ENCODE results near the gene MLH1.
A peak's percentile ranks its signal among the peaks of the same experiment; 100 is the strongest.

Gene MLH1

GRCh38 chr3:36981006-36981405 is 12.3 kb upstream of the MLH1 start:
- DNase-seq (ENCODE audit: low spot score) = no peak

GRCh38 chr3:36988356-36988755 is 5.0 kb upstream of the MLH1 start:
- DNase-seq (ENCODE audit: low spot score) = no peak

- DNase-seq (ENCODE audit: low spot score) = no peak
Observed at GRCh38 chr3:36989005-36989404, 4.3 kb upstream of the MLH1 start.

- DNase-seq (ENCODE audit: low spot score) = no peak
Observed at GRCh38 chr3:36989568-36989967, 3.8 kb upstream of the MLH1 start.

- no peak for DNase-seq (ENCODE audit: low spot score)
Observed at GRCh38 chr3:36991147-36991546, 2.2 kb upstream of the MLH1 start.

- peak; percentile 36 for DNase-seq (ENCODE audit: low spot score)
Observed at GRCh38 chr3:36991923-36992805, 1.2 kb upstream of the MLH1 start.

GRCh38 chr3:36992806-36993325 is 452 bp upstream of the MLH1 start, which contains the start of gene EPM2AIP1:
Gene EPM2AIP1, minus strand, starts transcription at chr3:36993131. Its CDS starts 54 bp downstream, at chr3:36993077.
- DNase-seq (ENCODE audit: low spot score) = peak; percentile 98

- DNase-seq (ENCODE audit: low spot score) = no peak
Observed at GRCh38 chr3:37014620-37015019, 21.3 kb downstream of the MLH1 start.

GRCh38 chr3:37015642-37016041 is 22.3 kb downstream of the MLH1 start:
- no peak for DNase-seq (ENCODE audit: low spot score)

- no peak for DNase-seq (ENCODE audit: low spot score)
Observed at GRCh38 chr3:37016903-37017302, 23.6 kb downstream of the MLH1 start.

GRCh38 chr3:37017683-37018082 is 24.4 kb downstream of the MLH1 start:
- DNase-seq (ENCODE audit: low spot score) = no peak

- no peak for DNase-seq (ENCODE audit: low spot score)
Observed at GRCh38 chr3:37024092-37024491, 30.8 kb downstream of the MLH1 start.

- no peak for DNase-seq (ENCODE audit: low spot score)
Observed at GRCh38 chr3:37024820-37025405, 31.6 kb downstream of the MLH1 start.

- DNase-seq (ENCODE audit: low spot score) = no peak
Observed at GRCh38 chr3:37025561-37026335, 32.4 kb downstream of the MLH1 start.

GRCh38 chr3:37026851-37027250 is 33.5 kb downstream of the MLH1 start:
- no peak for DNase-seq (ENCODE audit: low spot score)

- DNase-seq (ENCODE audit: low spot score) = no peak
Observed at GRCh38 chr3:37028329-37028728, 35.0 kb downstream of the MLH1 start.

- DNase-seq (ENCODE audit: low spot score) = no peak
Observed at GRCh38 chr3:37029111-37029510, 35.8 kb downstream of the MLH1 start.

GRCh38 chr3:37029516-37030163 is 36.3 kb downstream of the MLH1 start:
- no peak for DNase-seq (ENCODE audit: low spot score)

- DNase-seq (ENCODE audit: low spot score) = no peak
Observed at GRCh38 chr3:37030588-37030987, 37.3 kb downstream of the MLH1 start.

GRCh38 chr3:37031096-37031682 is 37.9 kb downstream of the MLH1 start:
- DNase-seq (ENCODE audit: low spot score) = peak; percentile 10

GRCh38 chr3:37032961-37033360 is 39.6 kb downstream of the MLH1 start:
- DNase-seq (ENCODE audit: low spot score) = peak; percentile 54

- no peak for DNase-seq (ENCODE audit: low spot score)
Observed at GRCh38 chr3:37037352-37037751, 44.0 kb downstream of the MLH1 start.

Measured in AG08396 (cell line).